Pancreas (tissue), 10 donors: ENCODE results near the gene ABHD4. TPM values are rescaled to one million over a fixed set of nuclear protein-coding genes. Genes with fewer than 3 reads are reported as not detected.
A peak's percentile ranks its signal among the peaks of the same experiment; 100 is the strongest.

Experiments
- ATAC-seq, 4 donors: fragments of 200-7000 bp; cut with Tn5 transposase; one replicate each; pipeline versions ENCODE4 v1.8.0 to v1.9.1; 2020; ENCODE audit warnings: mild to moderate bottlenecking in 4 of 4, moderate library complexity in 4 of 4
- DNase-seq, 6 donors: peaks; one replicate each; pipeline ENCODE4 v3.0.0-alpha.2; 2020
- FAIRE-seq: peaks from 2 replicates; lab custom pipeline; 2012; peaks lifted over from hg19 to GRCh38; lab: Jason Lieb, UNC
- H3K27ac ChIP-seq, 4 donors: fragments of 200-600 bp; sonication (generic); 1 replicate in 3 of 4; 2 replicates in 1 of 4; pipeline versions ENCODE4 v1.5.0 to v1.8.0; 2020
- H3K27me3 ChIP-seq, 4 donors: fragments of 200-600 bp; one replicate each; pipeline ENCODE4 v1.8.0; 2021
- H3K36me3 ChIP-seq, 3 donors: fragments of 200-600 bp; sonication (generic) in 1 of 3; one replicate each; pipeline versions ENCODE4 v1.5.0 to v1.8.0; 2020 to 2021
- H3K4me1 ChIP-seq, 3 donors: fragments of 200-600 bp; one replicate each; pipeline ENCODE4 v1.8.0; 2021
- H3K4me3 ChIP-seq, 4 donors: fragments of 200-600 bp; sonication (generic) in 2 of 4; one replicate each; pipeline versions ENCODE4 v1.5.0 to v1.8.0; 2020 to 2021
- H3K9me3 ChIP-seq, 4 donors: fragments of 200-600 bp; one replicate each; pipeline ENCODE4 v1.8.0; 2021
- CTCF ChIP-seq, 4 donors: fragments of 200-600 bp; sonication (generic) in 3 of 4; IDR thresholded peaks; one replicate each; pipeline versions ENCODE4 v1.5.0 to v1.8.0; 2021; ENCODE audit warnings: antibody characterized with exemption in 4 of 4
- WGBS, 2 donors: extraction: QIAGEN DNeasy Blood & Tissue Kit; methylation state at CpG; one replicate each; pipeline ENCODE4 v1.1.7; 2013; 5-methylcytosine and 5-hydroxymethylcytosine counted together
- intact Hi-C, 3 donors: fragments of 100-400 bp; cut with DNase I; formaldehyde crosslinking; loops; one replicate each; pipeline versions ENCODE4 v1.11.1 to v1.14.2; 2022
- polyA plus RNA-seq, 2 donors: library from polyadenylated mRNA; stranded (reverse); fragments of 200-250 nt; gene quantifications; one replicate each; pipeline ENCODE4 v1.2.3, GENCODE V29; 2013
- total RNA-seq, 6 donors: library from RNA; stranded (reverse); fragmentation: NEBNext Ultra II Directional in 4 of 6; extraction: Animal tissue kit (Norgen Biotek cat#: 25700) in 4 of 6; gene quantifications; one replicate each; pipeline versions ENCODE4 v1.2.1 to v1.2.4, GENCODE V29; 2021 to 2023
- donor health status: healthy with polysubstance abuse.
- donor health status: DM: no; HTN: no; CAD: no; lungs with moderate emphysema.
- donor health status: DM: no; HTN: no; CAD: no.
- donor health status: control.
- donor health status: control.
- donor health status: Bipolar disorder and iron deficiency.
- donor health status: DM: yes; HTN: yes; CAD: no.
- donor health status: DM: no; HTN: no; CAD: no.
- donor health status: DM: no; HTN: no; CAD: no.
- donor health status: DM: yes; HTN: yes; CAD: no.

Gene ABHD4
- total and polyA plus RNA-seq, 8 donors = 7.6 to 25.9 (median 11.8) TPM

- H3K4me1 ChIP-seq = peaks cover 2 to 10% (median 8%) of the 10 kb centered on the region in 3 donors
- no peaks in the 10 kb centered on the region for H3K9me3 ChIP-seq
- no peak overlapping the region for H3K27ac ChIP-seq
- intact Hi-C loops = no loop called here
- FAIRE-seq (no peak), DNase-seq (no peak), ATAC-seq (no peak)
- TF ChIP-seq CTCF (IDR thresholded peaks at IDR 0.05) = no peak
- 51 to 55% methylated on average over 4 of the region's 4 CpGs for WGBS, 2 donors
- no peak overlapping the region for H3K4me3 ChIP-seq
- H3K36me3 ChIP-seq = no peaks in the 10 kb centered on the region
- H3K27me3 ChIP-seq = no peaks in the 10 kb centered on the region
Observed at GRCh38 chr14:22594156-22594716, 3.9 kb upstream of the ABHD4 start.

GRCh38 chr14:22596354-22596879 lies 1.7 kb upstream of the ABHD4 start:
- peaks cover 10 to 17% (median 10%) of the 10 kb centered on the region in 3 donors for H3K4me1 ChIP-seq
- no peak overlapping the region for H3K27ac ChIP-seq
- FAIRE-seq (no peak), DNase-seq (no peak), ATAC-seq (no peak)
- H3K4me3 ChIP-seq = no peak overlapping the region
- 72 to 74% methylated on average over 3 of the region's 3 CpGs for WGBS, 2 donors
- H3K9me3 ChIP-seq = no peaks in the 10 kb centered on the region
- no peak for TF ChIP-seq CTCF (IDR thresholded peaks at IDR 0.05)
- H3K27me3 ChIP-seq = no peaks in the 10 kb centered on the region
- H3K36me3 ChIP-seq = no peaks in the 10 kb centered on the region
- intact Hi-C loops = no loop called here

- intact Hi-C loops = no loop called here
- 64 to 67% methylated on average over 6 of the region's 6 CpGs for WGBS, 2 donors
- peaks cover 0 to 7% (median 1%) of the 10 kb centered on the region in 3 donors for H3K36me3 ChIP-seq
- H3K9me3 ChIP-seq = no peaks in the 10 kb centered on the region
- FAIRE-seq (no peak), DNase-seq (no peak), ATAC-seq (no peak)
- TF ChIP-seq CTCF (IDR thresholded peaks at IDR 0.05) = no peak
- H3K27ac ChIP-seq = no peak overlapping the region
- no peaks in the 10 kb centered on the region for H3K27me3 ChIP-seq
- H3K4me3 ChIP-seq = peak overlapping the region in 2 of 4 donors; percentile 74 to 78
- H3K4me1 ChIP-seq = peaks cover 10 to 17% (median 10%) of the 10 kb centered on the region in 3 donors
Observed at GRCh38 chr14:22597265-22597664, 835 bp upstream of the ABHD4 start.

- Histone ChIP-seq H3K36me3 (peaks cover 0 to 11% (median 4%) of the 10 kb centered on the region in 3 donors), H3K4me3 (peak overlapping the region; percentile 45 to 78 (median 67)), H3K9me3 (no peaks in the 10 kb centered on the region), H3K27ac (peak overlapping the region; percentile 78 to 97 (median 88)), H3K4me1 (peaks cover 10 to 17% (median 10%) of the 10 kb centered on the region in 3 donors), H3K27me3 (no peaks in the 10 kb centered on the region)
- ATAC-seq (peak in 3 of 4 donors; percentile 1 to 21 (median 8)), DNase-seq (no peak), FAIRE-seq (no peak)
- no peak for TF ChIP-seq CTCF (IDR thresholded peaks at IDR 0.05)
- WGBS, 2 donors = 2 to 5% methylated on average over 9 of the region's 9 CpGs
- intact Hi-C loops = no loop called here
Observed at GRCh38 chr14:22597771-22598098, 365 bp upstream of the ABHD4 start.

- FAIRE-seq (no peak), ATAC-seq (peak; percentile 81 to 93 (median 88)), DNase-seq (peak in 4 of 6 donors; percentile 40 to 64 (median 56))
- no peak for TF ChIP-seq CTCF (IDR thresholded peaks at IDR 0.05)
- WGBS, 2 donors = 1% methylated on average over 5 of the region's 5 CpGs
- Histone ChIP-seq H3K27me3 (no peaks in the 10 kb centered on the region), H3K27ac (peak overlapping the region; percentile 78 to 97 (median 88)), H3K4me3 (peak overlapping the region; percentile 45 to 78 (median 67)), H3K9me3 (no peaks in the 10 kb centered on the region), H3K4me1 (peaks cover 10 to 17% (median 10%) of the 10 kb centered on the region in 3 donors), H3K36me3 (peaks cover 0 to 21% (median 4%) of the 10 kb centered on the region in 3 donors)
- intact Hi-C loops = no loop called here
Observed at GRCh38 chr14:22598896-22599244, 770 bp downstream of the ABHD4 start.
